Hippocampal formation (tissue), 2 donors: ENCODE results near the gene OSBPL3.

ENCODE experiments used
- DNase-seq, 2 donors: peaks; one replicate each; lab custom pipeline; 2025; lab: John Stamatoyannopoulos, UW

Gene OSBPL3

DNA sequence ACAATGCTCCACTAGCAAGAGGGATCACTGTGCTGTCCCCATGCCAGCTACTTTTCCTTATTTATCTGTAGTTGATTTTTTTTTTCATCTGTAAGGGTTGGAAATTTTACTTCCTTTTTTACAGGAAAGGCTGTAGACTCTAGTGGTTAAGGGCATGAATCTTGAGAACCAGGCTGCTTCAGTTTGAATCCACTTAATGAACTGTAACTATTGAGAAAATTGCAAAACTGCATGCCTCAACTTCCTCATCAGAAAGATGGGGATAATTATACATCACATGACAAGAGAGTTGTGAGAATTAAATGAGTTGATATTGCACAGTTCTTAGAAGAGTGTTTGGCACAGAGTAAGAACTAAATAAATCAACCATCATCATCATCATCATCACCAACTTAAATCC is 116.4 kb downstream of the OSBPL3 start:
- DNase-seq = no peak

DNA sequence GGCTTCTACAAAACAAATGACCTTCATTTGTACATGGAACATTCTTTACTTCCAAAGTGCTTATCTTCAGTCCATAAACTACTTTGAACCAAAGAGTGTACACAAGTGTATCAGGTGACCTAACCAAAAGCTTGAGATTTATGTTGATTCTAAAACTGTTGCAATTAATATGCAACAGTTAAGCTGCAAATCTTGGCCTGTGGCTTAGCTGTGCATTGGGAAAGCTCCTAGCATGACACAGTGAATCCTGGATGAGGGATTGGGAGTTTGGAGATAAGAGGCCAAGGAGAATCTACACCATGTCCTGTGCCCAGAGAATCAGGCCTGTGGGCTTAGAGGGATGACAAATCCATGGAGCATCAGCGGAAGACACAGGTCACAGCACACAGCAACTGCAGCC is 117.5 kb downstream of the OSBPL3 start:
- DNase-seq = no peak

DNA sequence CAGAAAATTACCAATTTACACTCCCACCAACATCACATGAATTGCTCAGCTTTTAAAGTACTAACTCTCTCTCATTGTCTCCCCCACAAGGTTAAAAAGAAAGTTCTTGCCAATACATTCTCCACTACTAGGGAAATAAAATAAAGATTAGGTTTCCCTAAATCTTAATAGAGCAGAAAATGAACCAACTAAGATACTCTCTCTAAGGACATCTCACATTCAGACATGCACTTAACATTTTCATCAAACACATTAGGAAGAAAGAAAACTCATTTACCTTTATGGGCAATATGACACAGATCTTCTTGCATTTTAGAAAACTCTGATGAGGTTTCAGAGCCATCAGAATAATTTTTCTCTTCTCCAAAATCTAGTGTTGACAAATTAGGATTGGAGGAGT is 118.6 kb downstream of the OSBPL3 start:
- DNase-seq = no peak

DNA sequence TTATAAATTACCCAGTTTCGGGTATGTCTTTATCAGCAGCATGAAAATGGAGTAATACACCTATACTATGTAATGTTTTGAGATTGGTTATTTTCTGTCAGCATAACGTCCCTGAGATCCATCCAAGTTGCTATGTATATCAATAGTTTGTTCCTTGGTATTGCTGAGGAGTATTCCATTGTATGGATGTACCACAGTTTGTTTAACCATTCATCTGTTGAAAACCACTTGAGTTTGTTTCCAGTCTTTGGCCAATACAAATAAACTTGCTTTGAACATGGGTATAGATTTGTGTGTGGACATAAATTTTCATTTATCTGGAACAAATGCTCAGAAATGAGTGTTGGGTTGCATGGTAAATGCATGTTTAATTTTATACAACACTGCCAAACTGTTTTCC is 119.4 kb downstream of the OSBPL3 start:
- no peak for DNase-seq

DNA sequence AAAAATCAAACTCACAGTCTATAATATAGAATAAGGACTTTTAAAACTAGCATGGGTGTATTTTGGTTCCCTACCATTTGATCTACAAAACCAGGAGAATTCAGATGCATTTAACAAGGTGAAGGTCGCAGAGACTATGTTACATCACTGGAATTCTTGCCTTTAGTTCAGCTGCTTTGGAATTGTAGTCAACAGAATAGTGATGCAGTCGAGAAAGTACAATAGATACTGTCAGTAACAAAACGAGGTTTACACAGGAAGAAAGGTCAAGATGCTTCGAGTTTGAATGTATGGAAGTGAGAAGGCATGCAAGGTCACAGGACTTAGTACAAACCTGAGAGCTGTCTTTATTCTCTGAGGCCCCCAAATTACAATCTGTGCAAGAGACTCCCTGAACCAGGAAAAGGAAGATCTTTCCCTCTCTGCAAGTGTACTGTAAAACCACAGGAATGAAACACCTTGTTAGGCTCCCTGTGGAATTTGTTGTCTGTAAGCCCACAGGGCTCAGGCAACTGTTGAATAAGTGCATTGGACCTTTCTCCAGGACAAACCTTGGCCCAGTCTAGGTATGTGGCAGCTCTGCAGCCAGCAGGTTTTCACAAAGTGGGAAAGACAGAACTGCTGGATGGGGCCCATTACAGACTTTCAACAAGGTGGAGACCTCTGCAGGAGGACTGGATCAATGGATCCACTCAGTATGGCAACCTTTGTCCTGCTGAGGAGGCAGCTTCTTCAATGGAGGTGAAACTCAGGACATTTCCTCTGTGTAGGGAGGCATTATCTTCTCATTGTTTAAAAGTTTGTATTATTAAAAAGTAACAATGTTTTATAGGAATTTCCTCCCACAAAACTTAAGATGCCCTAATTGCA is 121.6 kb downstream of the OSBPL3 start:
- DNase-seq = no peak

DNA sequence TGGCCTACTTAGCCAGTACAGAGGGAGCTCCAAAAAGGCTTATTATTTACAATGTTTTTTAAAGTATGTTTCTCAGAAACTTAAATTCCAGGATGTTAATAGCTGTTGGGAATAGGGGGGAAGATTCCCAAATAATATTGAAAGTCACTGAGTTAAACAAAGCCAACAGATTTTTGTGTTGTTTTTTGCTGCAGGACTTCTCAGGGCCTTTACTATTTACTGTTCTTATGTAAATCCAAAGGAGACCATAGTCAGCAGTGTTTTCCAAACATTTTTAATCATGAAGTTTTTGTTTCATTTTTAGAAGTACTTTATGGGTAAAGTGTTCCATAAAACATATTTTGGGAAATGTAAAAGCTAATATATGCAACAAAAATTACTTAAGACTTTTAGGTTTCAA is 122.4 kb downstream of the OSBPL3 start:
- no peak for DNase-seq

DNA sequence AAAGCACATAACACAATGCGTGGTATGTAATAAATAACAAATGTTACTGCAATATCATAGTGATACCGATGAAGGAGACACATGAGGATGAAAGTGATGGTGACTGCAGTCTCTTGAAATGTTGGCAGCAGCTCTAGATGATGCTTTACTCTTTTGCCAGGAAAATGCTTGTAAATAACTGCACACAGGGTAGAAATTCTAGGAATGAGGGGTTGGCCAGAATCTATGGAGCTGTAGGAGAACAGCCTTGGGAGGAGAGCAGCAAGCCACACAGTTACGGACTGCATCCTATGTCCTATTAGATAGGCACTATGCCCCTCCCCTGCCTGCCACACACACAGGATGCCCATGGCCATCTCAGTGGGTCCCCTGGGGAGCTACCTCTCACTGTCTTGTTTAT is 125.1 kb downstream of the OSBPL3 start:
- no peak for DNase-seq

DNA sequence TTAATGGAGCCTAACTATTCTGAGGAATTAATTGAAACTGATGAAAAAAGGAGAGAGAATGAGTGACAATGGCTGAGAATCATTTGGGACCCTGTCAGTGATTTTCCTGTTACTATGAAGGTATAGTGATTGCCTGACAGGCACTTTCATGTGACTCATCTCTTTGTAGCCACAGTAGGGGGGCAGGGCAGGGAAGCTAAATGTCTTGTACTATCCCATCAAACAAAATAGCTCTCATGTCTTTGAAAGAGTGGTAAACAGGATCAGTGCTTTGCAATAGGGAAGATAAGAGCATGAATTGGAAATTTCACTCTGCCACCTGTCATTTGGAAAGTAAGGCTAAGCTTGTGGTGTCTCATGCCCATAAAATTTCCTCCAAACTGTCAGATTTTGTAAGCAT is 128.2 kb downstream of the OSBPL3 start:
- no peak for DNase-seq

DNA sequence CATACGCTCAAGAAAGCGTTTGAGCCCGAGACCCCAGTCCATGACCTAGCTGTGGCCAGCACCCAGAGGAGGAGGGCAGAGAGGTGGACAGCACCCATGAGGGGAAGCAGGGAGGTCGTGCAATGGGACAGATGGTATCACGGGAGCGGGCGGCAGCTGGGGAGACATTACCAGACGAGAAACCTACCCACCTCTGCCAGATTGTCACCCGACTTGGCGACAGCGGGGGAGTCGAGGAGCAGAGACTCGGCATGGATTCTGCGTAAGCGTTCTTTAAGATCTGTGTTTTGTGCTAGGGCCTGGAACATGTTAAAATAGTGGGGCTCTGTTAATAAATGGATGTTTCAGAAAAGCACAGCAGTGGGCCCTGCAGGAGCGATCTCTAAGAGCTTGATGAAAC is 131.1 kb downstream of the OSBPL3 start:
- no peak for DNase-seq

DNA sequence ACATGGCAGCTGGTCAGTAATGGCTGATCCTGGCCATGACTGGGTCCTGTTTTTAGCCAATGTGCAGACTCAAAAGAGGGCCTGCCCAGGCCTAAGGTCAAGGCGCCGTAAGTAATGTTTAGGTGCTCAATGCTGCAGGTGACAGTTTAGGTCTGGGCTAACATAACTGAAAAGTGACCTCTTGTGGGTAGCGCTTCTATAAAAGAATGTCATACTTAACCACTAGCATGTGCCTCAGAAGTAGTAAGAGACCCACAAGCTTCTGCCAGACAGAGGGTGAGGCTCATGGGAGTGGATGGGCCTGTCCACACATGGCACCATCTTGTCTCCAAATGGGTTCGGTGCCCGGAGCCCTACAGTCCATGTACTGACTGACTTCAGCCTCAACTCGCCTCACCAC is 132.2 kb downstream of the OSBPL3 start:
- DNase-seq = no peak

DNA sequence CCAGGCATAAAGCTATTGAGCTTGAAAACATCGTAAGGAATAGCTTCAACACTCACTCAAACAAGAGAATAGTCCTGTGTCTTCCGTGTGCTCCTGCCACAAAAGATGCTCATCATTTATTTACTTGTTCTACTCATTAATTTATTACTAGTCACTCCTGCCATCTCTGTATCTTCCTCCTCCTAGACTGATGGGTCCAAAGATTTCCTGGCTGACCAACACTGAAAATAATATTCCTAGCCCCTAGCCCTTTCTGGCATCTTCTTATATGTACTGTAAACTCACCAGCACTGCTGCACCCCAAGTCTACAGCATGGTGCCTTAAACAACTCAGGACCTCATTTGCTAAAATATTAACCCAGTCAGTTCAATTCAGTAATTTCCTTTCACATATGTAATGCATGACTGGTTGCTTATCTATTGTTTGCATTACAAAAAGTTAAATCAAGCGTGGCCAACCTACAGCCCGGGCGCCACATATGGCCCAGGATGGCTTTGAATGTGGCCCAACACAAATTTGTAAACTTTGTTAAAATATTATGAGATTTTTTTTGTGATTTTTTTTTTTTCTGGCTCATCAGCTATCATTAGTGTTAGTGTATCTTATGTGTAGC is 136.1 kb downstream of the OSBPL3 start:
- no peak for DNase-seq

DNA sequence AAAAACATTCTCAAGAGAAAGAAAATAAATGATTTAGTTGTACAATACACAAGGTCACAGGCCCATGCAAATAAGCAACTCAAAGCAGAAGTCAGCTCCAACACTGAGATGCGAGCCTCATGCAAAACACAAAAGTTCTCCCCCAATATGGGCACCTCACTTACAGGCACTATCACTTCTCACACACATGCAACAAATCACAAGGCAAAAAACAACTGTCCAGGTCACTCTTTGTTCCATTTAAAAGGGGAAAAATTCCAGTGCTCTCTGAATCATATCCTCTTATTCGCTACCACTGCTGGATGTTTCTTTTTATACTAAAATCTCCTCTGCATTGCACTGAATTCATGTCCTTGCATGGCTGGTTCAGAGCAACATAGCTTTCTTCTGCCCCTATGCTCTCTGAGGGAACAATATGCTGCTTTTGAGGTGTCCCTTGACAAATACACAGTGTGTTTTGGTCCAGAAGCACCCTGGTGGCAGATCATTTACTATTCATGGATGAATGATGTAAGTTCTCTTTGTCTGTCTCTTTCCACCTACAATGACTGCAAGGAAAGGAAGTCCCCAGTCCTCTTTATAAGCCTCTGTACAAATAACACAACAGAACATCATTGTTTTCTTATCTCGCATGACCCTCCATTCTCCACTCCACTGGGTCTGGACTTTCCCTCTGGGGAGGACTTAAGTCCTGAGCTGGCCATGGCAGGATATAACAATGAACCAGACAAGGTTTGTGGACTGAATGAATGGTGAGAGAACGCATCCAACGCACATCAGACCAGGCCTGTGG is 137.3 kb downstream of the OSBPL3 start:
- DNase-seq = no peak

DNA sequence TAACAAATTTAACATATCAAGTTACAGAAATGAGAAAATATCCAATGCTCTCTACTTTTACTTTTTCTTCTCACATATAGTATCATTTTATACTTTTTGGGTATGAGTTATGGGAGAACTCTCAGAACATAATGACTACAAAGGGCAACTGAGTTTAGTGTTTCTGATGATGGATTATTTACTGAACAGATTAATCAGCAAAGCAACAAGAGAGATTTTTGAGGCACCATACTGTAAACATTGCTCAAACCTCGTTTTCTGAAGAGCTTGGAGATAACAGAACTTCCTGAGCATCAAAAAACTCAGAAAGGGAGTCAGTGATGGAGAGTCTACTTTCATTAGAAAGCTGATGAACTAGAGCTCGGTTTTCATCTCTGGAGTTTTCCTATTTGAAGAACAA is 137.9 kb downstream of the OSBPL3 start:
- no peak for DNase-seq

DNA sequence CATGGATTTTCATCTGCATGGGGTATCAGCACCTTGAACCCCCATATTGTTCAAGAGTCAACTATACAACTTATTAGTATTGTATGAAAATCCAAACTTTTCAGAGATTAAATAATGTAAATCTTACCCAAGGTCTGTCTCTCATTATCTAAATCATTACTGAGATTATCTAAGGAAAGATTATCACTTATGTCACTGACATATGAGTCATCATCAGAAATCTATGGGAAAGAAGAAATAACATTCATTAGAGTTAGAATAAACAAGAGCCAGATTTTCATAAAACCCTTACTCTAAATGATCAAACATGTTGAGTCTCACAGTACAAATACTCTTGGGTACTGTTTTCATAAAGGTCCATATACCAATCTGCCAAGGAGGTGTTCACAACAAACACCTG is 139.4 kb downstream of the OSBPL3 start:
- DNase-seq = no peak

DNA sequence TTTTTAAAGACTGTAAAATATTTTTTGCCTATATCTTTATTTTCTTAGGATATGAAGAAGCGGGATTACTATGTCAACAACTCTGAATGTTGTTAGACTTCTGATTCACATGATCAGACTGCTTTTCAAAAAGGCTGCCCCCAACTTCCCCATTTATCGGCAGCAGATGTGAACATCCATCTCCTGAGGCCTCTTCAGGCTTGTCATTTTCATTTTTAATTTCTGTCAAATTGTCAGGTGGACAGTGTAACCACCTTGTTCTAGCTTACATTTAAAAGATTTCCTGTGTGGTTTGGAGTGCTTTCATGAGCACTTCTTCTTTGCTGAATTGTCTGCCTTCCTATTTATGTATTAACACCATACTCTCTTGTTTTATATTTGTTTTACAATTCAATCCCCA is 143.9 kb downstream of the OSBPL3 start:
- DNase-seq = no peak

DNA sequence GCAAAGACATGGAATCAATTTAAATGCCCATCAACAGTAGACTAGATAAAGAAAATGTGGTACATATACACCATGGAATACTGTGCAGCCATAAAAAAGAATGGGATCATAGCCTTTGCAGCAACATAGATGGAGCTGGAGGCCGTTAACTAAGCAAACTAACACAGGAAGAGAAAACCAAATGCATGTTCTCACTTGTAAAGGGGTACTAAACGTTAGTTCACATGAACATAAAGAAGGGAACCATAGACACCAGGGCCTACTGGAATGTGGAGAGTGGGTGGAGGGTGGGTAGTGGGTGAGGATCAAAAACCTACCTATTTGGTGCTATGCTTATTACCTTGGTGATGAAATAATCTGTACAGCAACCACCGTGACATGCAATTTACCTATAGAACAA is 144.3 kb downstream of the OSBPL3 start:
- no peak for DNase-seq

DNA sequence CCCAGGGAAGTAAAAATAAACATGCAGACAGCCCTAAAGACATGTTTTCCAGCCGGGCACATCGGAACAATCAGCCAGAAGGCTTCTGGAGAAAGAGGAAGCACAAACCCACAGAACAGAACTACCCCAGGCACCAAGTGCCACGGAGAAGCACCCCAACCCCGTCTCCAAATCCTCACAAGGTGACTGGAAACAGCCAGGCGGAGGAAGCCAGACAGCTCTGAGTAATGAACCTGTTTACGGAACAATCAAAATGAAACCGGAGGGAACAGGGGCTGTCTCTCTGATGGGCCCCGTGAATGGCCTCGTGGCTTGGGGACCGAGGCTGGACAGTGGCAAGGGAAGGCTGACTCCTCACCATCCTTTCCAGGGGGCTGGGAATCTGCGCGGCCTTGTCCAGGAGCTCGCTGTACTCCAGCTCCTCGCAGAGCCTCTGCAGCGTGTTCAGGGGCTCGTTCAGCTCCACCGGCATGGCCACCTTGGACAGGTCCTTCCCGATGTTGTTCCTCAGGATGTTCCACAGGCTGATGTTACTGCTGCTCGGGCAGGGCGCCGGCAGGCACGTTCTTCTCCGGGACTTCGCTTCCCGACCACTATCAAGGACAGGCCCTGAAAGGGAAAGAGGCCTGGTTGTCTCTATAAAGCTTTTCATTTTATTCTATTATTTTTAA is 145.7 kb downstream of the OSBPL3 start:
- DNase-seq = peak in 1 of 2 donors; percentile 18

DNA sequence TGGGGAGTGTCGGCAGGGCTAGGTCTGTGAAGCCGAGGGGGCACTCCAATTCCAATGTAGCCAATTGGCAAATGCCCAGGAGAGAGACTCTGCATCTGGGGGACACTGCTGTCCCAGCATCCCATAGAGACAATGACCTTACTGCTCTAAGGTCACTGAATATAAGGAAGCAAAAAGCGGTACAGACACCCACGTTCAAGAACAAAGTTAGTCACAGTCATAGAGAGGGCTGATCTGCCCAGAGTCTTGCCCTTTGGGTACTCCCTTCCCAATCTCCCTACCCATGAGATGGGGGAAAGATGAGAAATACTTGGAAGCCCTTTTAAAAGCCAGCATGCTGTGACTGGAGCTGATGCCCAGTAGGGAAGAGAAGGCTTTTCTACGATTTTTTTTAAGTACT is 146.4 kb downstream of the OSBPL3 start:
- DNase-seq = no peak

DNA sequence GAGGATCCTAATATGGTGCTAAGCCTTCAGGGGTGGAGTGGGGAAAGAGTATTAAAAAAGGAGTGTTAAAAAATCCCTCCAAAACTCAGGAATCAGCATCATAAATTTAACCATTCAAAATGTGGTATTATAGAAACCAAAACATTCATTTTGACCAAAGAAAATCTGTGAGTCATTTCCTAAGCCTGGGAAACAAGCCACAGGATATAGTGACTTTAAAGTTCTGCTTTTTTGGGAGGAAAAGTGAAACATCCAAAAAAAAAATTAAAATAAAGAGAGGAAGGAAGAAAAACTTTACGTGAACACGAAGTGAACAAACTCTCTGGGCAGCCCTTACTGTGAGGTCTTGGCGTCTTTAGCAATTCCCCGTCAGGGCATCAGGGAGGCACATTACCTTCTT is 148.7 kb downstream of the OSBPL3 start:
- DNase-seq = no peak

DNA sequence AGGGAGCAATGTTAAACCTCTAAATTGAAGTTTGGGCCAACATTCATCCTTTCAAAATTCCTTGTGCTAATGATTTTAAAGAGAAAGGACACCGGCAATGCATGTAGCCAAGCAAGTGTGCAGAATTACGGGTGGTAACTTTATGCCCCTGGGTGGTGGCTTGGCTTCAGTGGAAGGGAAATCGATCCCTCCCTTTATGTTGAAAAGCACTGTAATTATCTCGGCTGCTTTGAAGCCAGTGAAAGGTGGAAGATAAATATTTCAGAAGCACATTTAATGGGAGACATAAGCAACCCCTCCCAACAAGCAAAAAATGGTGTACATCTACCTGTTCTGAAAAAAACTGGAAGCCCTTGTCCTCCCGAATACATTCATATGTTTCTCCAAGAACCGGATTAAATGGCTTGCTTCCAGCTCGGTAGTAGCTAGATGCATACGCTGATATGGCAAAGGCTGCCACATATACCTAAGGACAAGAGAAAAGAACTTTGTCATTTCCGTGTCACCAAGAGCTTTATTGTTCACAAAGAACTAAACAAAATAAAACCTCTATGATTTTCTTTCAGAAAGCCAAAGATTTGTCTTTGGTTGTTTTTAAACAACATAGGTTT is 149.4 kb downstream of the OSBPL3 start:
- DNase-seq = no peak

DNA sequence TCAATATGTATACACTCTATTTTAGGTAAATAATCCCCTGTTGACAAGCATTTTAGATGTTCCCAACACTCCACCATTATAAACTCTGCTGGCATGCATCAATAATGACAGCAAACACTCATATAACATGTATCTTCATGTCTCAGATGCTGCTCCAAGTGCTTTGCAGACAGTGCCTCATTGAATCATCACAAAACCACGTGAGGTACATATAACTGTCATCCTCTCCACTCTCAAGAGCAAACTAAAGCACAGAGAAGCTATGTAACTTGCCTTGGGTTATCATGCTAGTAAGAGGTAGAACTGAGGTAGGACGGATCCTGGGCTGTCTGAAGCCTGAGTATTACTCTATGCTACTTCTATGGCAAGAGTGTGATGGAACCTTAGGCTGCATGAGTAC is 150.2 kb downstream of the OSBPL3 start:
- DNase-seq = no peak
